GM21786 (cell line): Measurements from ENCODE around the gene CASKIN2.

ENCODE experiments used
- ATAC-seq: cut with Tn5 transposase; IDR thresholded peaks from one replicate; pipeline ENCODE4 v1.9.1; 2021; ENCODE audit not compliant: unreplicated experiment

Gene CASKIN2

DNA sequence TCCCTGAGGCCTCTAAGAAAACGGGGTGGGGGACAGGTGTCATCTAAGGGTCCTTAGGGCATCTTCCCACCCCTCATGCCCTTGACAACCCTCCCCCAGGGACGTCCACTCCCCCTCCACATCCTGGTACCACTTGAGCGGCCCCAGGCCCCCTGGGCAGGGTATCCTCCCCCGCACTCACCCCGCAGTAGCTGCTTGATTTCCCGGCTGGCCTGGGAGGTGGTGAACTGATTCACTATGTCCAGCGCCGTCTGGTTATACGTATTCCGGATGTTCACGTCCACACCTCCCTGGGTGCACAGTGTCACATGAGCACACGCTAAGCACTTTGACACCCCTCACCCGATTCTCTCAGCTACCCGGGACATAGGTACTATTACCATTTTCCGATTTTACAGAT lies 9.7 kb downstream of the CASKIN2 start:
- ATAC-seq: no peak

DNA sequence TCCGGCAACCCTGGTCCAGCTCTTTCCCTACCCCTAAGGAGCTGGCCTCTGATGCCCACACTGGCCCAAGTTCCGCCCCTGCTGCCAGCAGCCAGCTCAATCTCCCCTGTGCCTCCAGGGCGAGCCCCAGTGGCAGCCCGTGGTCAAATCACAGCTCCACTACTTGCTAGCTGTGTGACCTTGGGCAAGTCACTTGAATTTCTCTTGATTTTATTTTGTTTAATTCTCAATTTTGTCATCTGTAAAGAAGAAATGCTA lies 10.3 kb downstream of the CASKIN2 start:
- ATAC-seq: no peak

DNA sequence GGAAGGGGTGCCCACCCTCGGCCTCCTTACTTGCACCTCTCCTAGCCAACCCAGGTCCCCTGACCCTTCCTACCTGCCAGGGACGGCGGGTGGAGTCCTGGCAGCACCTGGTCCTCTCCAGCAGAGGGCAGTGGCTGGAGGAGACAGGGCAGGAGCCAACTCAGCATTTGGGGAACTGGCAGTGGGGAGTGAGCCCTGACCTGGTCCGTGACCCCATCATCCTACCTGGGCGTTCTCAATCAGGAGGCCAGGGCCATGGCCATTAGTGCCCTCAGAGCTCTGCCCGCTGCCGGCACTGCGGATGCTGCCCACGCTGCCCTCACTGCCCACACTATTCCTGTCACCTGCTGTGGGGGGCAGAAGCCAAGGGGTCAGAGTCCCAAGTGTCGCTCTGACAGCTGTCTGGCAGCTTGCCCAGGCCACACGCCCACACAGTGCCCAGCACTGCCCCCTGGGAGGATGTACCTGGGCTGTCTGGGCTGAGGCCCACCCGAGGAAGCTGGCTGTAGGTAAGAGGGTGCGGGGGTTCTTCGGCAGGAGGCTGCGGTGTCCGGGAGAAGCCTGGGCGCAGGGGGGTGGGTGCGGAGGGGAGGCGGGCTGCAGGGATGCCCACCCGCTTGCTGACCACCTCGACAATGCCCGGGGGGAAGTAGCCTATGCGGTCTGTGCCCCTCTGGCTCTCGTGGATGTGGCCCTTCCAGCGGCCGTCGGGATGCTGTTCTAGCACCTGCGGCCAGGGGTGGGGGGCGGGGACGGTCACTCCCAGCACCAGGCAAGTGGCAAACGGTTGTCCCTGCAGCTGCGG lies 10.8 kb downstream of the CASKIN2 start:
- no peak for ATAC-seq

DNA sequence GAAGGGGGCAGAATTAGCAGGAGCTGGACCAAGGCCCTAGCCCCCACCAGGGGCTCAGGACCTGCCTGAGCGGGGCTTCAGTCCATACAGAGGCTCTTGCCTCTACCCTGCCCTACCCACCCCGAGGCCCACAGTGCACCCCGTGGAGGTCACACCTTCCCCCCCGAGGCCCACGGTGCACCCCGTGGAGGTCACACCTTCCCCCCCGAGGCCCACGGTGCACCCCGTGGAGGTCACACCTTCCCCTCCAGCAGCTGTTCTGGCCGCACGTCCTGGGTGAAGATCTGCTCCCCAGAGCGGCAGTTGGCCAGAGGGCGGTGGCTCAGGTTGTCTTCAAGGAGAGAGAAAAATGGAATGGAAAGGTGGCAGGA lies 11.4 kb downstream of the CASKIN2 start:
- ATAC-seq: no peak

DNA sequence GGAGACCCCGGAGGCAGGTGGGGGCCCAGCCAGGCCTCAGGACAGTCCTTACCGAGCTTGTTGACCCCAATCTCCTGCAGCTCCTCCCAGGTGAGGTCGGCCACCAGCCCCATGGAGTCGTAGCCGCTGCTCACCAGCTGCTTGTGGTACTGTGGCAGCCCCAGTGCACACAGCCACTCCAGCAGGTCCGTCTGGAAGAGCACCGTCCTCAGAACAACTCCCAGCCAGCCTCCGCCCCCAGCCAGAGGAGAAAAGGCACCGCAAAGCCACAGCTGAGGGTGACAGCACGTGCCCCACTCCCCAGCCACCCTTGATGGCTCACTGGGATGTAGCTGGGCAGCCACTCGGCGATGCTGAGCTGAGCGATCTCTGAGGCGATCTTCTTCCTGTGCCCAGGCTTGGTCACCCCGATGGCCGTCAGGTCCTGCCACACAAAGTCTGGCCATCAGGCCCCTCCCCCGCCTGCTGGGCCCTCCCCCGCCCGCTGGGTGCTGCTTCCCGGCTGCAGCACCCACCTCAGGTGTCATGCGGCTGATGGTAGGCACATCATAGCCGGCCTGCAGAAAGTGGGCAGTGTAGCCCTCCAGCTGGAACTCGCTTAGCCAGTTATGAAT lies 11.9 kb downstream of the CASKIN2 start:
- no peak for ATAC-seq

DNA sequence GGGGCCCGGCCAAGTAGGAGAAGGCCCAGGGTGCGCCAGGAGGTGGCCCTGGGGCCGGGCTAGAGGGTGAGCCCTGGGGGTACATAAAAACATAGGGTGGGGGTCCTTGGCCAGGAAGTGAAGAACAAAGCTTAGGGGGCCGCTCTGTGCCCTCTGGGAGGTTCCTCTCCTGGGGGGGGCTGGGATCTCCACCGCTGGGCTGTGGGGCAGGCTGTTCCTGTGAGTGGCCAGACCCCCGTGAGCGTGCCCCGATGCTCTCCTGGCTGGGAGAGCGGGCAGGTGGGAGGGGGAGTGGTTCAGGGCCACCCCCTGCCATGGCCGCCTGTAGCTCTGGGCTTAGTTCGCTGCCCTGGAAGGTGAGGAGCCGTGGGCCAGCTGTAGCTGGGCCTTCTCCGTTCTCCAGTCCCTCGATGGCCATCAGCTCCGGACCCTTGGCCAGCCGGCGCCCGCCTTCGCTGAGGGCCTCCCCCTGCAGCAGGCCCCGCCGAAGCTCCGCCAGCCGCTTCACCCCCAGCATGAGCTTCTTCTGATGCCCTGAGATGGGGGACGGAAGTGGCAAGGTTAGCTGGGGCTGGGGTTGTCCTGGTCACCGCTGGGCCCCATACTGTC lies 12.5 kb downstream of the CASKIN2 start:
- no peak for ATAC-seq

DNA sequence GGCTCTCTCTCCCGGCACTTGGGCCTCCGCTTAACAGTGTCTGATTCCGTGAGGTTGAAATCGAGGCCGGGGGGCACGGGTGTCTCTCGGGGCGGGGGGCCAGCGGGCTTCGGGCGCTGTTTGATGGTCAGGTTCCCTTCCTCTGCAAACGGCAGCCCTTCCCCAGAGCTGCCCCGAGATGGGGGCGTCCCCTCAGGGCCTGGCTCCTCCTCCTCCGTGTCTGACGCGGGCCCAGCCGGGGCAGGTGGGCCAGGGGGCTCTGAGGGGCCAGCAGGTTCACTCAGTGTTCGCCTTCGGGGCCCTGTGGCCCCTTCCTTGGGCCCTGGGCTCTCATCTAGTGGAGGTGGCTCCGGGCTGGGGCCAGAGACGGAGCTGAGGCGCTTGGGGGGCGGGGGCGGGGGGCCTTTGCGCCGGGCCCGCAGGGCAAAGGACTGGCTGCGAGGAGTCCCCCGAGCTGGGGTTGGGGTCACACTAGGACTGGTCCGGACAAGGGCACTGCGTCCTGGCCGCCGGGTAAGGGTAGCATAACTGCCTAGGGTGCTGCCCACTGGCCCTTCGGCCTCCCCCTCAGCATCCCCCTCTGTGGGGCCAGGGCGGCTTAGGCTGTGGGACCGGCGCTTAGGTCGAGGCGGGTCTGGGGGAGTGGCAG lies 13.1 kb downstream of the CASKIN2 start:
- no peak for ATAC-seq

DNA sequence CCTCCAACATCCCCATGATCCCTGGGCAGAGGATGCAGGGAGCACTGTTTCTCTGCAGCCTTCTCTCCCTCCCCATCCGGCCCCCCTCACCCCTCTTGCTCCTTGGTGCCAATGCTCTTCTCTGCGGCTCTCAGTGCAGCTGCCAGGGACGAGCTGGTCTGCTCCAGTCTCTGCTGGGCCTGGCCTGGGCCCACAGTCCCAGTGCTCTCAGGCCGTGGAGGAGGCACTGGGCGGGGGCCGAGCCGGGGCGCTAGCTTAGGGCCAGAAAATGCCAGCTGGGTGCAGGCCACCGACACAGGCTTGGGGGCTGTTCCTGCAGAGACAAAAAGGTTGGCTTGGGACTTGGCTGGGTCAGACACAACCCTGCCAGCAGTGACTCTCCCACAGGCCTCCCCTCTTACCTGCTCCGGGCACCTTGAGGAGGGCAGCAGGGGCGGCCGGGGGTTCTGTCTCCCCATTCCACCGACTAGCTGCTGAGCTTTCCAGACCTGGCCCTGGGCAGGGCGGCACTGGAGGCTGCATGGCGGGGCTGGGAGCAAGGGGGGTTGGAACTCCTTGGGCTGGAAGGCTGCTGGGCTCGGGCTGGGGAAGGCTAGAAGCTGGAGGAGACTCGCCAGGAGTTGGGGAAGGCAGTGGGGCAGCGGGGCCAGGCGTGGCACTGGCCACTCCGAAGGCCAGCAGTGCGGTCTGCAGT lies 13.8 kb downstream of the CASKIN2 start:
- no peak for ATAC-seq

DNA sequence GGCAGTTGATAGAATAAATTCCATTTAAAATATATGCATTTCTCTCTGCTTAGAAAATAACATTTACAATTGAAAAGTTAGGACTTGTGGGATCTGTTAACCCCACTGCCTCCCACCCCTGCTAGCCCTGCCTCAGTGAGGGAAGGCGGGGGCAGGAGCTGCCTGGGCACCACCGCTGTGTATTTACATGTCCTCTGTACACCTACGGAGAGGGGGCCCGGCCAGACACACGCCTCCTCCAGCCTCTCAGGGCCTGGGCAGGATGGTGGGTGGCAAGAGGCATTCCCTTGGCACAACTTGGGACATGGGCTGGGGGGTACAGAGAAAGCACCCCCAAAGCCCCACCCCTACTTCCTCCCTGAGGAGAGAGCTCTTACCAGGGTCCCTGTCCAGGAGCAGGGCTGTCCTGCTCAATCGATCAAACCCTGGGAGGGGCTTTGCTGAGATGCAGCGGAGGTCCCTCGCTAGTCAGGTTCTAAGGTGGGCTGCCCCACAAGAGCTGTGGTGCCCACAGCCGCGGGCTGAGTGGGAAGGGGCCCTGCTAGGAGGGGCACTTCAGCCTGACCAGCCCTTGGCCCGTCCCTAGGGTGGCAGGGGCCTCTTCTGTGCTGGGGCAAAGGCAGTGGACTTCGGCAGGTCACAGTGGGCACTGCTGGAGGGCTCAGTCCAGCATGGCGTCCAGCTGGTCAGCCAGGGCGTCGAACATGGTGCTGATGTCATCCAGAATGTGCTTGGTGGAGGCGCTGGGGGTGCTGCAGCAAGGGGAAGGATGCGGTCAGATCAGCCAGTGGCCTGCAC lies 14.7 kb downstream of the CASKIN2 start:
- ATAC-seq: no peak

DNA sequence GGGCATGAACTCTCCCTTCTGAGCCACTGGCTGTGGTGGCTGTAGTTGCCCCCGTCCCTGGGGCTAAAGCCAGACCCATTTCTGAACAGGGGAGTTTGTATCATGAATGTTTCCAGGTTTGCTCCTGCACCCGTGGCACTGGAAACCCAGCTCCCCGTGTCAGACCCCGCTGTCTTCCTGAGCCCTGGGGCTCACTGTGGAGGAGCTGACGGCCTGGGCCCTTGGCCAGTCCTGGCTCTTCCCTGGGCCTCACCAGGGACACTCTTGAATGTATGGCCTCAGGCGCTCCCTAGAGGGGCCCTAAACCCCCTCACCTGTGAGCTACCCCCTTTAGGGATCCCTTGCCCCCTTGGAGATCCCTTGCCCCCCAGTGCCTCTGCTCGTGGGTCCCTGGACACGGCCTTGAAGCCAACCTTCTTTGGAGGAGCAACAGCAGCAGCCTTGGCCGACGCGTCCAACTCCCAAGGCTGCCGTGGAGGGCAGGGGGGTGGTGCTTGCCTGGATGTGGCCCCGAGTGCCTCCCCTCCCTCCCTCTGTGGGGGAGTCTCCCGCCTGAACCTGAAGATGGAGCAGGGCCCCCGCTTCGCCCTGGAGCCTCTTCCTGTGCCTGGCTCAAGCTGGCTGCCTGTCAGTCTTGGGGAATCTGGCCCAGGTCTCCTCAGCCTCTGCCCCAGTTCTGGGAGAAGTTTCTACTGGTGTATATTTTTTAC lies 15.9 kb downstream of the CASKIN2 start:
- no peak for ATAC-seq

DNA sequence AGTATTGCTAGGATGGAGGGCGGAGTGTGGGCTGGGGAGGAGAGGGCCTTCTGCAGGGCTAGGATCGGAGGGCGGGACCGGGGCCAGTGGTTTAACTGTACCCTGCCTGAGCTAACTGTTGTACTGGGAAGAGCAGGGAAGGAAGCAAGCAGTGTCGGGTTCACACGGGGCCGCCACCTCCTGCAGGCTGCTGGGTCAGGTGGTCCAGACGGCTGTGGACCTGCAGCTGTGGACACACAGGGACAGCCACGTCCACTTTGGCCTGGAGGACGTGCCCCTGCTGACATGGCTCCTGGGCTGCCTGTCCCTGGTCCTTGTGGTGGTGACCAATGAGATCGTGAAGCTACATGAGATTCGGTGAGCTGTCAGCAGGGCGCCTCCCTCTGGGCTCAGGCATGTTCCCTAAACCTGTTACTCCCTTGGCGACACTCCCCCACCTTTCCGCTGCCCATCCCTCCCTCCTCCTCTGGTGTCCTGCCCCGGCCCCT lies 16.6 kb downstream of the CASKIN2 start:
- no peak for ATAC-seq

DNA sequence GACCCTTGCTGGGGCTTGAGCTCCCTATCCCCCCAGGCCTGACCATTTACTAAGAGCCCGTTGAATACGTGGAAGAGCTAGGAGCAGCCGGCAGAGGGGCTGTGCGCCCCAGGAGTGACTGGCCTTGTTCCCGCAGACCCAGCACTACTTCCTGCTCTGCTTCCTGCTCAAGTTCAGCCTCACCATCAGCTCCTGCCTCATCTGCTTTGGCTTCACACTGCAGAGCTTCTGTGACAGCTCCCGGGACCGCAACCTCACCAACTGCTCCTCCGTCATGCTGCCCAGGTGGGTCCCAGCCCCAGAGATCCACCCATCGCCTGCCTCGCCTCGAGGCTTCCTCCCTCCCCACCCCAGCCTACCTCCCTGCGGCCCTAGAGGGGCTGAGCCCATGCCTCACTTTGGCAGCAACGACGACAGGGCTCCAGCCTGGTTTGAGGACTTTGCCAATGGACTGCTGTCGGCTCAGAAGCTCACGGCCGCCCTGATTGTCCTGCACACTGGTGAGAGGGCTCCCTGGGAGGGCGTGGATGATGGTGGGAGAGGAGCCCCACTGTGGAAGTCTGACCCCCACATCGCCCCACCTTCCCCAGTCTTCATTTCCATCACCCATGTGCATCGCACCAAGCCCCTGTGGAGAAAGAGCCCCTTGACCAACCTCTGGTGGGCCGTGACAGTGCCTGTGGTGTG lies 17.2 kb downstream of the CASKIN2 start:
- ATAC-seq: no peak

DNA sequence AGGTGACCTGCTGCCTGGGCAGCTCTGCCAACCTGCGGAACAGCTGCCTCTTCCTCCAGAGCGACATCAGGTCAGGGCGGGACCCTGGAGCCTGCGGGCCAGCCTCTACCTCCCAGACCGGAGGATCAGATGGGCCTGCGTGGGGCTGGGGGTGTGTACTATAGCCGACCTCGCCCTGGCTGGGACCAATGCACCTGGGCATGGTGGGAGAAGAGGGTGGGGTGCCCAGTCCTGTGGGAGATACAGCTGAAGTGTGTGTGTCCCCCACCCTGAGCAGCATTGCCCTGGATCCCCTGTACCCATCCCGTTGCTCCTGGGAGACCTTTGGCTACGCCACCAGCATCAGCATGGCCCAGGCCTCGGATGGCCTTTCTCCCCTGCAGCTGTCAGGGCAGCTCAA lies 19.3 kb downstream of the CASKIN2 start:
- ATAC-seq: no peak

DNA sequence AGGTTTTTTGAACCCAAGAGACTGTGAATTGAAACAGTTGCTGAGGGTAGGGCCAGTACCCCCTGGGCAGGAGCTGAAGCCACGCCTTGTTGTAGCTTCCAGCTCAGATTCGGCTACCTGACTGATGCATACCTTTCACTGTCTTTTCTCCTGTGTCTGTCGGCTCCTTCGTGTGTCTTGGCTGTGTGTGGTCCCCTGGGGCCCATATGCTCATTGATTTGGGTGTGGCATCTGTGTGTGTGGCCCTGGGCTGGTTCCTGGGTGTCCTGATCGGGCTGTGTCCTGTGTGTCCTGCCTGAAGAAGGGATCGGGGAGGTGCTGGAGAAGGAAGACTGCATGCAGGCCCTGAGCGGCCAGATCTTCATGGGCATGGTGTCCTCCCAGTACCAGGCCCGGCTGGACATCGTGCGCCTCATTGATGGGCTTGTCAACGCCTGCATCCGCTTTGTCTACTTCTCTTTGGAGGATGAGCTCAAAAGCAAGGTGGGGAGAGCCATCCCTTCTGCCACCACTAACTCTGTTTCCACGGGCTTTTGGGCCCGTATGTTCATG lies 20.9 kb downstream of the CASKIN2 start:
- ATAC-seq: no peak

DNA sequence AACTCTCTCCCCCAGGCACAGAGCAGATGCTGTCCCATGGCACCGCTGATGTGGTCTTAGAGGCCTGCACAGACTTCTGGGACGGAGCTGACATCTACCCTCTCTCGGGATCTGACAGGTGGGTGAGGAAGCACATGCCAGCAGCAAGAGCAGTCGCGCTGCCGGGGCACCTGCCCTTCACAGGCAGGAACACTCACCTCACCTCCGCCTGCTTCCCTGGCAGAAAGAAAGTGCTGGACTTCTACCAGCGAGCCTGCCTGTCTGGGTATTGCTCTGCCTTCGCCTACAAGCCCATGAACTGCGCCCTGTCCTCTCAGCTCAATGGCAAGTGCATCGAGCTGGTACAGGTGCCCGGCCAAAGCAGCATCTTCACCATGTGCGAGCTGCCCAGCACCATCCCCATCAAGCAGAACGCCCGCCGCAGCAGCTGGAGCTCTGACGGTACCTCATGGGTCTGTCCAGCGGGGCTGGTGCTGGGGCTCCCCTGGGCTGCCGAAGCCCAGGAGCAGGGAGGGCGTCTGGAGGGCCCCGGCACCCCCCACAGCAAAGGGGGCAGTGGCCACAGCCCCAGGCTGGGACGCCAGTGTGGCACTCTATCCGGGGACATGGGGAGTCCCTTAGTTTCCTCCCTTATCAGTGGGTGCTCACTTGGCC lies 21.7 kb downstream of the CASKIN2 start:
- no peak for ATAC-seq

DNA sequence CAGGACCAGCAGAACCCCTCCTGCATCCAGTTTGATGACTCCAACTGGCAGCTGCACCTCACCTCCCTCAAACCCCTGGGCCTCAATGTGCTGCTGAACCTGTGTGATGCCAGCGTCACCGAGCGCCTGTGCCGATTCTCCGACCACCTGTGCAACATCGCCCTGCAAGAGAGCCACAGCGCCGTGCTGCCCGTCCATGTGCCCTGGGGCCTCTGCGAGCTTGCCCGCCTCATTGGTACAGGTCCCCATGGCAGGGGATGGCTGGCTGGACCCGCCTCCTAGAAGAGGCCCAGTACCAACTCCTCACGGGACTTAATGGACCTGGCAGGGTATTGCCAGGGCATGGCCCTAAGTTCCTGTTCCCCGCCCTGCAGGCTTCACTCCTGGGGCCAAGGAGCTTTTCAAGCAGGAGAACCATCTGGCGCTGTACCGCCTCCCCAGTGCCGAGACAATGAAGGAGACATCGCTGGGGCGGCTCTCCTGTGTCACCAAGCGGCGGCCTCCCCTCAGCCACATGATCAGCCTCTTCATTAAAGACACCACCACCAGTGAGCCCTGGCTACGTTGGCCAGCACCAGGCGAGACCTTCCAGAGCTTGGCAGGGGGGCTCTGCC lies 22.7 kb downstream of the CASKIN2 start:
- ATAC-seq: no peak

DNA sequence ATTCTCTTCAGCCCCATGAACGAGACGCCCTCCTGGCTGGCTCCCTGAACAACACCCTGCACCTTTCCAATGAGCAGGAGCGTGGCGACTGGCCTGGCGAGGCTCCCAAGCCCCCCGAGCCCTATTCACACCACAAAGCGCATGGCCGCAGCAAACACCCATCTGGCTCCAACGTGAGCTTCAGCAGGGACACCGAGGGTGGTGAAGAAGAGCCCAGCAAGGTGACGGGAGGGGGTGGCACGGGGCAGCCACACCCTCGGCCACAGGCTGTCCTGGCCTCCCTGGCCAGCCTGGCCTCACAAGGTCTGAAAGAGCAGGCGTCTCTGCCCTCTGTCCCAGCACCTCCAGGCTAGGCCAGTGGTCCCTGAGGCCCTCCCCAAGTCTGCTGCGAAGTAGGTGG lies 23.7 kb downstream of the CASKIN2 start:
- no peak for ATAC-seq

DNA sequence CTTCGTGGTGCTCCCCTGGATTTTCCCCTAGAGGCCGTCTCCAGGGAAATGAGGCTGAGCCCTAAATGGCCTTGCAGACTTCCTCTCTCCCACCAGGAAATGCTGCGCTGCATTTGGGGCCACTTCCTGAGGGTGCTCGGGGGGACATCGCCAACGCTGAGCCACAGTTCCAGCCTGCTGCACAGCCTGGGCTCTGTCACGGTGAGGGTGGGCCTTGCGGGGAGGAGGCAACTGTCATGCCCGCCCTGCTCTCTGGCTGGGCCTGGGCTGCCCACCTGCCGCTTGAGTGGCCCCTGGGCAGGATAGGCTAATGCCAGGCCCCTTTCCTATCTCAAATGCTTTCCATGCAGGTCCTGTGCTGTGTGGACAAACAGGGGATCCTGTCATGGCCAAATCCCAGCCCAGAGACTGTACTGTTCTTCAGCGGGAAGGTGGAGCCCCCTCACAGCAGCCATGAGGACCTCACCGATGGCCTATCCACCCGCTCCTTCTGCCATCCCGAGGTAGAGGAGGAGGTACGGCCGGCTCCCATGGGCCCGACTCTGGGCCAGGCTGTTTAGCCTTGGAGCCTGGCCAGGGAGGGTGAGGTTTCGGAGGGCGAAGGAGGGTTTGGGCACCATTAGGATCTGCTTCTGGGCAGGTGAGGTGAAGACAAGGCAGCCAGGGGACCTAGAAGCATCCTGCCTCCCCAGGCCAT lies 24.2 kb downstream of the CASKIN2 start:
- no peak for ATAC-seq
